CD4-positive, alpha-beta T cell (primary cell): ENCODE results near the gene BPHL. TPM values are rescaled to one million over a fixed set of nuclear protein-coding genes. Genes with fewer than 3 reads are reported as not detected.
"Not testable (repeated sequence)": the region's sequence is repeated elsewhere in the genome, so short reads cannot be mapped to it uniquely, and the experiment has no call there.

Source experiments
- ATAC-seq: fragments of 200-7000 bp; cut with Tn5 transposase; one replicate; pipeline ENCODE4 v1.10.0; 2022; ENCODE audit warnings: mild to moderate bottlenecking; ENCODE audit not compliant: poor library complexity
- CTCF ChIA-PET: fragments of 350-600 bp; sonication (Branson Sonifier 250); formaldehyde crosslinking; loops from one replicate; lab custom pipeline; 2021; ENCODE audit warnings: antibody characterized with exemption, inconsistent platforms; lab: Charles Lee
- POLR2A ChIA-PET: fragments of 350-600 bp; sonication (Branson Sonifier 250); formaldehyde crosslinking; loops from one replicate; lab custom pipeline; 2021; ENCODE audit warnings: antibody characterized with exemption, inconsistent platforms; lab: Charles Lee
- DNase-seq, 14 experiments: peaks; one replicate each; pipeline ENCODE4 v3.0.0-alpha.2; 2013 to 2020; ENCODE audit warnings: mixed read lengths in 2 of 14
- H3K27ac ChIP-seq, 2 donors: one replicate each; pipeline versions ENCODE4 v1.5.1 to v1.7.0; 2013; ENCODE audit warnings: low read length in 2 of 2, low read depth in 1 of 2, mild to moderate bottlenecking in 1 of 2
- H3K27me3 ChIP-seq, 2 experiments: 1 replicate in 1 of 2; 2 replicates in 1 of 2; pipeline versions ENCODE4 v1.6.1 to v1.7.0; 2013; ENCODE audit warnings: low read length in 2 of 2, control low read depth in 1 of 2, mild to moderate bottlenecking in 1 of 2, moderate library complexity in 1 of 2; ENCODE audit not compliant: insufficient read depth in 2 of 2, control insufficient read depth in 1 of 2
- H3K36me3 ChIP-seq: one replicate; pipeline ENCODE4 v1.6.1; 2013; ENCODE audit warnings: low read length, control low read depth; ENCODE audit not compliant: insufficient read depth
- H3K4me1 ChIP-seq: one replicate; pipeline ENCODE4 v1.6.1; 2013; ENCODE audit warnings: low read length, control low read depth; ENCODE audit not compliant: insufficient read depth
- H3K4me3 ChIP-seq: one replicate; pipeline ENCODE4 v1.5.1; 2013; ENCODE audit warnings: mild to moderate bottlenecking, low read length, moderate library complexity
- H3K9me3 ChIP-seq, 2 experiments: 1 replicate in 1 of 2; 2 replicates in 1 of 2; pipeline versions ENCODE4 v1.6.1 to v1.7.0; 2013; ENCODE audit warnings: low read length in 2 of 2, mild to moderate bottlenecking in 2 of 2, control low read depth in 1 of 2, moderate library complexity in 1 of 2; ENCODE audit not compliant: control insufficient read depth in 1 of 2, insufficient read depth in 1 of 2
- H3K27ac Mint-ChIP-seq: one replicate; pipeline ENCODE4 v1.8.0; 2020; ENCODE audit warnings: mixed read lengths
- H3K27me3 Mint-ChIP-seq: one replicate; pipeline ENCODE4 v1.8.0; 2021; ENCODE audit warnings: mixed read lengths
- H3K36me3 Mint-ChIP-seq: one replicate; pipeline ENCODE4 v1.8.0; 2021; ENCODE audit warnings: low read depth, mixed read lengths
- H3K4me1 Mint-ChIP-seq: one replicate; pipeline ENCODE4 v1.8.0; 2021; ENCODE audit warnings: low read depth, mixed read lengths
- H3K4me3 Mint-ChIP-seq: one replicate; pipeline ENCODE4 v1.8.0; 2020; ENCODE audit warnings: mild to moderate bottlenecking, mixed read lengths
- H3K9me3 Mint-ChIP-seq: one replicate; pipeline ENCODE4 v1.8.0; 2020; ENCODE audit warnings: mixed read lengths
- intact Hi-C, 2 experiments: fragments of 100-400 bp; cut with DNase I in 1 of 2; cut with micrococcal nuclease in 1 of 2; formaldehyde crosslinking; loops; one replicate each; pipeline versions ENCODE4 v1.15.1 to v1.9.0; 2023 to 2025; cut with DNase I, micrococcal nuclease
- total RNA-seq, 174 experiments: library from RNA in 2 of 174; stranded (reverse) in 2 of 174; gene quantifications; one replicate each; pipeline ENCODE4 v1.2.3 and lab custom pipeline; 2021 to 2026
- TF ChIP-seq, protein P1 (sequence below): fragments of 200-600 bp; IDR thresholded peaks from one replicate; pipeline ENCODE4 v1.8.0; 2022; ENCODE audit warnings: antibody characterized with exemption, mild to moderate bottlenecking

Gene BPHL
- total RNA-seq, 2 experiments from 2014 or later: 5.2 to 5.7 TPM

DNA sequence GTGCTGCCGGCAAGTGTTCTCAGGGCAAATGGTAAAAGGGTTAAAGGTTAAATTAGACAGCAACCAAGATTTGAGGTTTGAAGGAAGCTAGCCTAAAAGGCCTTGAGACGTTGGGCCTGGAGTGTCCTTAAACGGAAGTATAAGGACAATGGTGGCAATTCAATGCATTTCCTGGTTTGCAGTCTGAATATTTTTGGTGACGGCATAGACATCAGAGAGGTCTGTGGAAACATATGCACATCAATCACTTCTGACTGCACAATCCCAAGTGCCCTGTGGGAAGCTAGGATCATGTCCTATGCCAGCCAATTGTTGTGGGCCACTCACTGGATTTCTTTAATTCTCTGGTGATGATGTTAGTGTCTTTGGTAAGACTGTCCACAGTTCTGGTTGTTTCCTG, 64.6 kb downstream of the BPHL start:
- Mint-ChIP-seq H3K27ac (no peak overlapping the region), H3K4me1 (no peaks in the 10 kb centered on the region), H3K27me3 (peaks cover 8% of the 10 kb centered on the region), H3K36me3 (no peaks in the 10 kb centered on the region), H3K9me3 (no peaks in the 10 kb centered on the region), H3K4me3 (no peak overlapping the region)
- H3K27me3 ChIP-seq: peaks cover 0 to 2% of the 10 kb centered on the region in 2 experiments
- intact Hi-C loops: no loop called here
- no peak overlapping the region for H3K27ac ChIP-seq
- H3K36me3 ChIP-seq: no peaks in the 10 kb centered on the region
- ATAC-seq (no peak), DNase-seq (no peak)
- ChIA-PET CTCF (interaction anchor here (0.5 kb wide), 1 partner anchor 823 kb away, joined by 3 read pairs; no protein-coding TSS in a partner anchor), POLR2A (interaction anchor here (0.7 kb wide), 1 partner anchor 274 kb away, joined by 5 read pairs; the partner anchor contains the start of gene SLC22A23)
- TF ChIP-seq, protein P1, sequence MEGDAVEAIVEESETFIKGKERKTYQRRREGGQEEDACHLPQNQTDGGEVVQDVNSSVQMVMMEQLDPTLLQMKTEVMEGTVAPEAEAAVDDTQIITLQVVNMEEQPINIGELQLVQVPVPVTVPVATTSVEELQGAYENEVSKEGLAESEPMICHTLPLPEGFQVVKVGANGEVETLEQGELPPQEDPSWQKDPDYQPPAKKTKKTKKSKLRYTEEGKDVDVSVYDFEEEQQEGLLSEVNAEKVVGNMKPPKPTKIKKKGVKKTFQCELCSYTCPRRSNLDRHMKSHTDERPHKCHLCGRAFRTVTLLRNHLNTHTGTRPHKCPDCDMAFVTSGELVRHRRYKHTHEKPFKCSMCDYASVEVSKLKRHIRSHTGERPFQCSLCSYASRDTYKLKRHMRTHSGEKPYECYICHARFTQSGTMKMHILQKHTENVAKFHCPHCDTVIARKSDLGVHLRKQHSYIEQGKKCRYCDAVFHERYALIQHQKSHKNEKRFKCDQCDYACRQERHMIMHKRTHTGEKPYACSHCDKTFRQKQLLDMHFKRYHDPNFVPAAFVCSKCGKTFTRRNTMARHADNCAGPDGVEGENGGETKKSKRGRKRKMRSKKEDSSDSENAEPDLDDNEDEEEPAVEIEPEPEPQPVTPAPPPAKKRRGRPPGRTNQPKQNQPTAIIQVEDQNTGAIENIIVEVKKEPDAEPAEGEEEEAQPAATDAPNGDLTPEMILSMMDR: no peak
- no peaks in the 10 kb centered on the region for H3K9me3 ChIP-seq
- H3K4me1 ChIP-seq: no peaks in the 10 kb centered on the region
- no peak overlapping the region for H3K4me3 ChIP-seq

DNA sequence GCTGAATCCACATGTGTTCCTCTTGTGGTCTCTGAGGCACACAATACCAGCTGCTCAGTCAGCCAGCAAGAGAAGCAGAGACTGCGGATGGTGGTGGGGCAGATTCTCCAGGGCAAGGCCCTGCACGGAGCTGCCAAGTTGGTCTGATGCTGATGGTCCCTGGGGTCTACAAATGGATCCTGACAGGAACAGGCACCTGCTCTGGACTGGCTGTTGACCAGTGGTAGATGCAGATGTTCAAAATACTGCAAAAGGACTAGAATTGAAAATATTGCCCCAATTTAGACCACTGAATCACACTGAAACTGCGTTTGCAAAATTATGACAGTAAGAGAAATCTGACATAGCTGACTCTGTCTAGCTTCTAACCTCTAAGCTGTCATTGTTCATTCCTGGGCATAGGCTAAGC, 68.5 kb downstream of the BPHL start:
- no peaks in the 10 kb centered on the region for H3K9me3 Mint-ChIP-seq
- H3K4me3 Mint-ChIP-seq: no peak overlapping the region
- no peaks in the 10 kb centered on the region for H3K36me3 Mint-ChIP-seq
- Histone ChIP-seq H3K27me3 (no peaks in the 10 kb centered on the region), H3K4me1 (no peaks in the 10 kb centered on the region), H3K4me3 (no peak overlapping the region), H3K9me3 (no peaks in the 10 kb centered on the region), H3K36me3 (no peaks in the 10 kb centered on the region), H3K27ac (no peak overlapping the region)
- TF ChIP-seq, protein P1: no peak
- ATAC-seq (no peak), DNase-seq (no peak)
- POLR2A ChIA-PET: no interaction called here
- no peak overlapping the region for H3K27ac Mint-ChIP-seq
- peaks cover 29% of the 10 kb centered on the region for H3K27me3 Mint-ChIP-seq
- CTCF ChIA-PET: no interaction called here
- intact Hi-C loops: no loop called here
- H3K4me1 Mint-ChIP-seq: no peaks in the 10 kb centered on the region

DNA sequence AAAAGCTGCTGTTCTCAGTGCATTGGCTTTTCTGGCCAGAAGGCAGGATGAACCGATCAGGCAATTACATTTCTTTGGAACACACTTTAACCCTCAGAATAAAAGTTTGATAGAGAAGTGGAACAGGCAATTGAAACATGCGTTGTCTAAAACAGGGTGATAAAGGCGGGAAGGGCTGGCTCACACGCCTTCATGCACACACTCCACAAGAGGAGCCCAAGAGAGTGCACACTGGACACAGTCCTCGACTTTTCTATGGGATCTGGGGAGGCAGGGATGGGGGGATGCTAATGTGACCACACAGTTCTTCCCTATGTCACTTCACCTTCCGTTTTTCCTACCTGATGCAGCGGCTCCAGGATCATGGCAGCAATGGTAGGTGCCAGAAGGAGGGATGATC, 69.8 kb downstream of the BPHL start:
- H3K9me3 ChIP-seq: no peaks in the 10 kb centered on the region
- intact Hi-C loops: no loop called here
- no peaks in the 10 kb centered on the region for H3K27me3 ChIP-seq
- H3K36me3 Mint-ChIP-seq: no peaks in the 10 kb centered on the region
- no peak overlapping the region for H3K4me3 Mint-ChIP-seq
- H3K27me3 Mint-ChIP-seq: peaks cover 29% of the 10 kb centered on the region
- no peaks in the 10 kb centered on the region for H3K9me3 Mint-ChIP-seq
- H3K4me1 ChIP-seq: no peaks in the 10 kb centered on the region
- TF ChIP-seq, protein P1: no peak
- ChIA-PET CTCF (no interaction called here), POLR2A (no interaction called here)
- no peak overlapping the region for H3K27ac Mint-ChIP-seq
- ATAC-seq (no peak), DNase-seq (no peak)
- H3K27ac ChIP-seq: no peak overlapping the region
- no peak overlapping the region for H3K4me3 ChIP-seq
- H3K4me1 Mint-ChIP-seq: no peaks in the 10 kb centered on the region
- no peaks in the 10 kb centered on the region for H3K36me3 ChIP-seq

DNA sequence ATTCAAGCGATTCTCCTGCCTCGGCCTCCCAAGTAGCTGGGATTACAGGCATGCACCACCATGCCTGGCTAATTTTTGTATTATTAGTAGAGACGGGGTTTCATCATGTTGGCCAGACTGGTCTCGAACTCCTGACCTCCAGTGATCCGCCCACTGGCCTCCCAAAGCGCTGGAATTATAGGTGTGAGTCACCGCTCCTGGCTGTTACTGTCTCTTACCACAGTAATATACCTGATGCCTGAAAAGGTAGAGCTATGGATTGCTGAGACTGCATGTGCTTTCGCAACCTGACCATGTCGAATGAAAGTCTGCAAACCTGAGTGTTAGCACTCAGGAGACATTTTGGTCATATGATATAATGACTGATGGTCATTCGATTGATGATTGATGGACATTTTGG, 70.7 kb downstream of the BPHL start:
- peaks cover 29% of the 10 kb centered on the region for H3K27me3 Mint-ChIP-seq
- CTCF ChIA-PET: interaction anchor here (0.6 to 0.8 kb wide), 2 partner anchors 32 to 68 kb away, joined by 3 read pairs; partner anchors contain the start of gene TUBB2A
- not testable (repeated sequence) for H3K4me1 Mint-ChIP-seq

More for the DNA sequence above, 70.7 kb downstream of the BPHL start:
- H3K4me3 Mint-ChIP-seq, intact Hi-C loops, H3K27me3 ChIP-seq, H3K27ac Mint-ChIP-seq, H3K4me3 ChIP-seq, ATAC-seq, H3K27ac ChIP-seq, DNase-seq, H3K9me3 Mint-ChIP-seq, POLR2A ChIA-PET, H3K36me3 ChIP-seq, H3K4me1 ChIP-seq, H3K36me3 Mint-ChIP-seq, H3K9me3 ChIP-seq: not testable (repeated sequence)
